Naive thymus-derived CD4-positive, alpha-beta T cell (primary cell): Measurements from ENCODE around the gene LPIN3. TPM values are rescaled to one million over a fixed set of nuclear protein-coding genes. Genes with fewer than 3 reads are reported as not detected.

ENCODE experiments used
- ATAC-seq: fragments of 150-1000 bp; cut with Tn5 transposase; 2 replicates; pipeline ENCODE4 v1.10.0; 2021; ENCODE audit warnings: mild to moderate bottlenecking, moderate library complexity
- CTCF ChIA-PET: fragments of 350-600 bp; sonication (Branson Sonifier 250); formaldehyde crosslinking; loops from one replicate; lab custom pipeline; 2021; ENCODE audit warnings: antibody characterized with exemption; lab: Charles Lee
- POLR2A ChIA-PET: fragments of 350-600 bp; sonication (Branson Sonifier 250); formaldehyde crosslinking; loops from one replicate; lab custom pipeline; 2021; ENCODE audit warnings: antibody characterized with exemption, inconsistent platforms; lab: Charles Lee
- DNase-seq, 9 donors: peaks; one replicate each; pipeline versions ENCODE4 v3.0.0 to v3.0.0-alpha.2; 2020 to 2022; ENCODE audit warnings: mixed read lengths in 1 of 9
- H3K27ac ChIP-seq: one replicate; pipeline ENCODE4 v1.7.0; 2013; ENCODE audit warnings: mild to moderate bottlenecking, low read depth, low read length, moderate library complexity
- H3K27me3 ChIP-seq, 2 donors: one replicate each; pipeline ENCODE4 v1.7.0; 2013; ENCODE audit warnings: low read length in 2 of 2, mild to moderate bottlenecking in 2 of 2, moderate library complexity in 2 of 2; ENCODE audit not compliant: control insufficient read depth in 2 of 2, insufficient read depth in 2 of 2
- H3K36me3 ChIP-seq, 3 experiments: 1 replicate in 2 of 3; 2 replicates in 1 of 3; pipeline ENCODE4 v1.7.0; 2013; ENCODE audit warnings: low read length in 3 of 3, mild to moderate bottlenecking in 3 of 3, moderate library complexity in 1 of 3; ENCODE audit not compliant: insufficient read depth in 3 of 3, control insufficient read depth in 2 of 3
- H3K4me1 ChIP-seq, 2 donors: one replicate each; pipeline ENCODE4 v1.7.0; 2013; ENCODE audit warnings: low read length in 2 of 2, mild to moderate bottlenecking in 2 of 2, moderate library complexity in 1 of 2; ENCODE audit not compliant: control insufficient read depth in 2 of 2, insufficient read depth in 2 of 2
- H3K4me3 ChIP-seq: 2 replicates; pipeline ENCODE4 v1.7.0; 2013; ENCODE audit warnings: mild to moderate bottlenecking, low read length
- H3K9me3 ChIP-seq, 3 experiments: 1 replicate in 2 of 3; 2 replicates in 1 of 3; pipeline ENCODE4 v1.7.0; 2013; ENCODE audit warnings: low read length in 3 of 3; ENCODE audit not compliant: control insufficient read depth in 2 of 3
- H3K27ac Mint-ChIP-seq, 9 donors: one replicate each; pipeline ENCODE4 v1.8.0; 2020 to 2022; ENCODE audit warnings: mixed read lengths in 9 of 9, mild to moderate bottlenecking in 8 of 9, moderate library complexity in 5 of 9, inconsistent platforms in 2 of 9
- H3K27me3 Mint-ChIP-seq, 5 donors: one replicate each; pipeline ENCODE4 v1.8.0; 2021 to 2022; ENCODE audit warnings: mixed read lengths in 5 of 5, mild to moderate bottlenecking in 1 of 5
- H3K36me3 Mint-ChIP-seq, 5 donors: one replicate each; pipeline ENCODE4 v1.8.0; 2020 to 2022; ENCODE audit warnings: mixed read lengths in 5 of 5, mild to moderate bottlenecking in 3 of 5, inconsistent platforms in 1 of 5
- H3K4me1 Mint-ChIP-seq, 7 donors: one replicate each; pipeline ENCODE4 v1.8.0; 2020 to 2022; ENCODE audit warnings: mixed read lengths in 7 of 7, mild to moderate bottlenecking in 3 of 7, inconsistent platforms in 1 of 7
- H3K4me3 Mint-ChIP-seq, 10 donors: one replicate each; pipeline ENCODE4 v1.8.0; 2020 to 2022; ENCODE audit warnings: mild to moderate bottlenecking in 10 of 10, mixed read lengths in 10 of 10, moderate library complexity in 6 of 10, inconsistent platforms in 2 of 10
- H3K9me3 Mint-ChIP-seq, 11 donors: one replicate each; pipeline ENCODE4 v1.8.0; 2020 to 2022; ENCODE audit warnings: mixed read lengths in 11 of 11, mild to moderate bottlenecking in 4 of 11, inconsistent platforms in 1 of 11, moderate library complexity in 1 of 11
- intact Hi-C, 2 donors: fragments of 100-400 bp; cut with micrococcal nuclease; formaldehyde crosslinking; loops; one replicate each; pipeline ENCODE4 v1.15.1; 2023
- polyA plus RNA-seq, 2 donors: library from polyadenylated mRNA; unstranded; fragments of 300-500 nt; fragmentation: Illumina TruSeq; gene quantifications; one replicate each; pipeline ENCODE4 v1.2.3, GENCODE V29; 2021
- total RNA-seq, 6 experiments: library from RNA in 5 of 6; stranded (reverse) in 5 of 6; gene quantifications; 1 replicate in 5 of 6; 2 replicates in 1 of 6; pipeline ENCODE4 v1.2.3 and lab custom pipeline; 2021 to 2026

LPIN3 gene
- total and polyA plus RNA-seq, 7 experiments from 2014 or later = 0.10 to 3.0 (median 0.64) TPM; not detected in 1

- Histone ChIP-seq H3K36me3 (peaks cover 0 to 4% (median 0%) of the 10 kb centered on the region in 3 experiments), H3K9me3 (no peaks in the 10 kb centered on the region), H3K4me3 (no peak overlapping the region), H3K27me3 (no peaks in the 10 kb centered on the region), H3K4me1 (no peaks in the 10 kb centered on the region), H3K27ac (no peak overlapping the region)
- Mint-ChIP-seq H3K27me3 (no peaks in the 10 kb centered on the region), H3K36me3 (peaks cover 0 to 5% (median under 1%) of the 10 kb centered on the region in 5 donors), H3K4me1 (peaks cover 0 to 12% (median 0%) of the 10 kb centered on the region in 7 donors), H3K9me3 (no peaks in the 10 kb centered on the region), H3K4me3 (no peak overlapping the region), H3K27ac (no peak overlapping the region)
- ChIA-PET CTCF (no interaction called here), POLR2A (no interaction called here)
- no peak for DNase-seq
- intact Hi-C loops = no loop called here
- ATAC-seq = no peak
These were observed 36.1 kb upstream of the LPIN3 start for GRCh38 chr20:41304424-41305079.

GRCh38 chr20:41306061-41306727 is 34.4 kb upstream of the LPIN3 start:
- peaks cover 0 to 4% (median 0%) of the 10 kb centered on the region in 3 experiments for H3K36me3 ChIP-seq
- no peak overlapping the region for H3K27ac ChIP-seq
- Mint-ChIP-seq H3K4me3 (no peak overlapping the region), H3K4me1 (peaks cover 0 to 15% (median 5%) of the 10 kb centered on the region in 7 donors), H3K27me3 (no peaks in the 10 kb centered on the region), H3K36me3 (peaks cover 0 to 6% (median 2%) of the 10 kb centered on the region in 5 donors), H3K9me3 (no peaks in the 10 kb centered on the region), H3K27ac (no peak overlapping the region)
- POLR2A ChIA-PET = no interaction called here
- no peak overlapping the region for H3K4me3 ChIP-seq
- no peaks in the 10 kb centered on the region for H3K9me3 ChIP-seq
- H3K27me3 ChIP-seq = no peaks in the 10 kb centered on the region
- no peak for ATAC-seq
- intact Hi-C loops = no loop called here
- CTCF ChIA-PET = no interaction called here
- no peaks in the 10 kb centered on the region for H3K4me1 ChIP-seq
- DNase-seq = no peak

- Histone ChIP-seq H3K4me1 (no peaks in the 10 kb centered on the region), H3K27me3 (no peaks in the 10 kb centered on the region), H3K4me3 (no peak overlapping the region), H3K27ac (no peak overlapping the region), H3K9me3 (no peaks in the 10 kb centered on the region), H3K36me3 (peaks cover 0 to 4% (median 0%) of the 10 kb centered on the region in 3 experiments)
- ATAC-seq = no peak
- Mint-ChIP-seq H3K9me3 (no peaks in the 10 kb centered on the region), H3K27me3 (no peaks in the 10 kb centered on the region), H3K27ac (no peak overlapping the region), H3K4me3 (no peak overlapping the region), H3K4me1 (peaks cover 0 to 15% (median 5%) of the 10 kb centered on the region in 7 donors), H3K36me3 (peaks cover 0 to 6% (median 2%) of the 10 kb centered on the region in 5 donors)
- DNase-seq = no peak
- intact Hi-C loops = no loop called here
- CTCF ChIA-PET = no interaction called here
- POLR2A ChIA-PET = no interaction called here
These were observed 33.6 kb upstream of the LPIN3 start for GRCh38 chr20:41307021-41307420.

GRCh38 chr20:41308290-41308711 is 32.3 kb upstream of the LPIN3 start:
- Histone ChIP-seq H3K9me3 (no peaks in the 10 kb centered on the region), H3K36me3 (no peaks in the 10 kb centered on the region), H3K27ac (no peak overlapping the region), H3K27me3 (no peaks in the 10 kb centered on the region), H3K4me3 (no peak overlapping the region), H3K4me1 (no peaks in the 10 kb centered on the region)
- DNase-seq (no peak), ATAC-seq (no peak)
- H3K36me3 Mint-ChIP-seq = peaks cover 0 to 6% (median 2%) of the 10 kb centered on the region in 5 donors
- H3K4me3 Mint-ChIP-seq = no peak overlapping the region
- H3K27ac Mint-ChIP-seq = no peak overlapping the region
- POLR2A ChIA-PET = interaction anchor here (0.6 kb wide), 1 partner anchor 261 kb away, joined by 3 read pairs; no protein-coding TSS in a partner anchor
- intact Hi-C loops = no loop called here
- H3K9me3 Mint-ChIP-seq = no peaks in the 10 kb centered on the region
- CTCF ChIA-PET = no interaction called here
- H3K27me3 Mint-ChIP-seq = no peaks in the 10 kb centered on the region
- H3K4me1 Mint-ChIP-seq = peaks cover 0 to 15% (median 5%) of the 10 kb centered on the region in 7 donors

- H3K36me3 Mint-ChIP-seq = peaks cover 0 to 6% (median 2%) of the 10 kb centered on the region in 5 donors
- no peak overlapping the region for H3K27ac Mint-ChIP-seq
- no peak overlapping the region for H3K4me3 Mint-ChIP-seq
- ATAC-seq (no peak), DNase-seq (no peak)
- no peaks in the 10 kb centered on the region for H3K9me3 ChIP-seq
- H3K9me3 Mint-ChIP-seq = no peaks in the 10 kb centered on the region
- no peaks in the 10 kb centered on the region for H3K27me3 Mint-ChIP-seq
- no peaks in the 10 kb centered on the region for H3K27me3 ChIP-seq
- ChIA-PET CTCF (no interaction called here), POLR2A (no interaction called here)
- peaks cover 0 to 15% (median 5%) of the 10 kb centered on the region in 7 donors for H3K4me1 Mint-ChIP-seq
- H3K4me3 ChIP-seq = no peak overlapping the region
- intact Hi-C loops = no loop called here
- H3K36me3 ChIP-seq = no peaks in the 10 kb centered on the region
- no peaks in the 10 kb centered on the region for H3K4me1 ChIP-seq
- H3K27ac ChIP-seq = no peak overlapping the region
These were observed 31.8 kb upstream of the LPIN3 start for GRCh38 chr20:41308726-41309413.

- no peak overlapping the region for H3K27ac Mint-ChIP-seq
- peaks cover 0 to 15% (median 7%) of the 10 kb centered on the region in 7 donors for H3K4me1 Mint-ChIP-seq
- CTCF ChIA-PET = no interaction called here
These were observed 30.8 kb upstream of the LPIN3 start for GRCh38 chr20:41309817-41310216.

More at GRCh38 chr20:41309817-41310216, 30.8 kb upstream of the LPIN3 start:
- Mint-ChIP-seq H3K36me3 (peaks cover 0 to 6% (median 2%) of the 10 kb centered on the region in 5 donors), H3K4me3 (no peak overlapping the region), H3K27me3 (no peaks in the 10 kb centered on the region), H3K9me3 (no peaks in the 10 kb centered on the region)
- DNase-seq (no peak), ATAC-seq (no peak)
- H3K27ac ChIP-seq = no peak overlapping the region
- intact Hi-C loops = no loop called here
- H3K27me3 ChIP-seq = no peaks in the 10 kb centered on the region
- H3K4me1 ChIP-seq = no peaks in the 10 kb centered on the region
- POLR2A ChIA-PET = no interaction called here
- H3K36me3 ChIP-seq = no peaks in the 10 kb centered on the region
- no peaks in the 10 kb centered on the region for H3K9me3 ChIP-seq
- H3K4me3 ChIP-seq = no peak overlapping the region
